Activated CD4-positive, CD25-positive, alpha-beta regulatory T cell treated with anti-CD3 and anti-CD28 coated beads, Interleukin-2, amount 50 U/mL, for 16 hours (primary cell): ENCODE data around the gene EHMT1.
"Not testable (repeated sequence)": the region's sequence is repeated elsewhere in the genome, so short reads cannot be mapped to it uniquely, and the experiment has no call there.

Experiments used
- DNase-seq: peaks from one replicate; pipeline ENCODE4 v3.0.0-alpha.2; 2020; ENCODE audit warnings: low read depth, low spot score

EHMT1 gene

GRCh38 chr9:137716694-137717287 lies 98.0 kb downstream of the EHMT1 start:
- no peak for DNase-seq

GRCh38 chr9:137717776-137718327 lies 99.0 kb downstream of the EHMT1 start:
- no peak for DNase-seq

- DNase-seq = no peak
Observed at GRCh38 chr9:137719194-137719593, 100.4 kb downstream of the EHMT1 start.

GRCh38 chr9:137720571-137721110 lies 101.8 kb downstream of the EHMT1 start:
- no peak for DNase-seq

- DNase-seq = no peak
Observed at GRCh38 chr9:137721479-137721878, 102.7 kb downstream of the EHMT1 start.

GRCh38 chr9:137721899-137722298 lies 103.1 kb downstream of the EHMT1 start:
- DNase-seq = no peak

- no peak for DNase-seq
Observed at GRCh38 chr9:137722481-137722880, 103.7 kb downstream of the EHMT1 start.

- not testable (repeated sequence) for DNase-seq
Observed at GRCh38 chr9:137723356-137723755, 104.6 kb downstream of the EHMT1 start.

GRCh38 chr9:137723783-137724445 lies 105.1 kb downstream of the EHMT1 start:
- no peak for DNase-seq

- DNase-seq = no peak
Observed at GRCh38 chr9:137724818-137725240, 106.0 kb downstream of the EHMT1 start.

GRCh38 chr9:137725598-137725997 lies 106.8 kb downstream of the EHMT1 start:
- DNase-seq = no peak

GRCh38 chr9:137726336-137726735 lies 107.5 kb downstream of the EHMT1 start:
- DNase-seq = not testable (repeated sequence)

- no peak for DNase-seq
Observed at GRCh38 chr9:137726764-137727163, 108.0 kb downstream of the EHMT1 start.

- DNase-seq = no peak
Observed at GRCh38 chr9:137727716-137728115, 108.9 kb downstream of the EHMT1 start.

GRCh38 chr9:137728444-137729311 lies 109.9 kb downstream of the EHMT1 start:
- no peak for DNase-seq

- DNase-seq = no peak
Observed at GRCh38 chr9:137731216-137731946, 112.6 kb downstream of the EHMT1 start.

- no peak for DNase-seq
Observed at GRCh38 chr9:137731947-137732813, 113.4 kb downstream of the EHMT1 start.

- DNase-seq = no peak
Observed at GRCh38 chr9:137733429-137733828, 114.6 kb downstream of the EHMT1 start.

- no peak for DNase-seq
Observed at GRCh38 chr9:137734181-137734580, 115.4 kb downstream of the EHMT1 start.

- not testable (repeated sequence) for DNase-seq
Observed at GRCh38 chr9:137738182-137738696, 119.4 kb downstream of the EHMT1 start.
